GM12878 (cell line): ENCODE results near the gene SLC7A5. TPM values are rescaled to one million over a fixed set of nuclear protein-coding genes. Genes with fewer than 3 reads are reported as not detected.
"Not testable (repeated sequence)": the region's sequence is repeated elsewhere in the genome, so short reads cannot be mapped to it uniquely, and the experiment has no call there.

Source experiments
- ATAC-seq: fragments of 200-7000 bp; cut with Tn5 transposase; 3 replicates; pipeline ENCODE4 v1.9.1; 2020; ENCODE audit warnings: mild to moderate bottlenecking, moderate library complexity
- BruUV-seq: library from RNA; stranded (reverse); fragments of 400-500 nt; replicated peaks from 2 replicates; lab custom pipeline; 2021; lab: Mats Ljungman, UMichigan
- CTCF ChIA-PET: fragments of 300-600 bp; sonication (Branson Sonifier 250); formaldehyde crosslinking; extraction: SDS; loops from one replicate; lab custom pipeline; 2021; ENCODE audit warnings: inconsistent platforms; lab: Yijun Ruan, JAX
- POLR2A ChIA-PET: fragments of 350-600 bp; formaldehyde crosslinking; extraction: SDS; loops from one replicate; lab custom pipeline; 2021; ENCODE audit warnings: inconsistent platforms; lab: Charles Lee
- RAD21 ChIA-PET: fragments of 300-600 bp; sonication (Branson Sonifier 250); formaldehyde crosslinking; loops from one replicate; lab custom pipeline; 2023; ENCODE audit warnings: antibody characterized with exemption; ENCODE audit not compliant: unreplicated experiment; lab: Charles Lee
- SMC1A ChIA-PET: fragments of 300-600 bp; sonication (Branson Sonifier 250); formaldehyde crosslinking; loops from one replicate; lab custom pipeline; 2023; ENCODE audit not compliant: unreplicated experiment, uncharacterized antibody; lab: Charles Lee
- DNase-seq: peaks from one replicate; pipeline ENCODE4 v3.0.0-alpha.2; 2011; ENCODE audit warnings: low read depth, low spot score
- FAIRE-seq: peaks from 3 replicates; lab custom pipeline; 2011; peaks lifted over from hg19 to GRCh38; lab: Jason Lieb, UNC
- H2AFZ ChIP-seq: 2 replicates; pipeline ENCODE4 v1.6.0; 2011; ENCODE audit warnings: low read depth, low read length, control low read depth; ENCODE audit not compliant: control insufficient read depth
- H3K27ac ChIP-seq: 2 replicates; pipeline ENCODE4 v1.5.1; 2011; ENCODE audit warnings: control low read depth; ENCODE audit not compliant: control insufficient read depth, insufficient read depth
- H3K27me3 ChIP-seq, 2 experiments: replicated peaks in 1 of 2; 2 replicates each; pipeline versions ENCODE4 v1.6.0 to v1.6.1; 2011; ENCODE audit warnings: low read length in 1 of 2; ENCODE audit not compliant: control insufficient read depth in 2 of 2, insufficient read depth in 2 of 2
- H3K36me3 ChIP-seq, 2 experiments: 2 replicates each; pipeline ENCODE4 v1.5.1; 2011; ENCODE audit warnings: low read length in 1 of 2; ENCODE audit not compliant: control insufficient read depth in 2 of 2, insufficient read depth in 2 of 2
- H3K4me1 ChIP-seq: 2 replicates; pipeline ENCODE4 v1.6.1; 2011; ENCODE audit warnings: mild to moderate bottlenecking, low read length, moderate library complexity, mixed read lengths; ENCODE audit not compliant: control insufficient read depth, insufficient read depth
- H3K4me2 ChIP-seq: 2 replicates; pipeline ENCODE4 v1.6.0; 2011; ENCODE audit warnings: control low read depth; ENCODE audit not compliant: control insufficient read depth, insufficient read depth
- H3K4me3 ChIP-seq: fragments of 200-600 bp; sonication (generic); 2 replicates; pipeline ENCODE4 v1.5.1; 2016
- H3K79me2 ChIP-seq: 2 replicates; pipeline ENCODE4 v1.6.0; 2011; ENCODE audit warnings: low read length; ENCODE audit not compliant: control insufficient read depth, insufficient read depth
- H3K9ac ChIP-seq: 2 replicates; pipeline ENCODE4 v1.8.0; 2011; ENCODE audit warnings: low read length, control low read depth, mixed read lengths; ENCODE audit not compliant: control insufficient read depth, insufficient read depth
- H3K9me3 ChIP-seq: replicated peaks from 3 replicates; pipeline ENCODE4 v1.5.1; 2011; ENCODE audit warnings: mild to moderate bottlenecking, low read length; ENCODE audit not compliant: control insufficient read depth, insufficient read depth
- H4K20me1 ChIP-seq: 2 replicates; pipeline ENCODE4 v1.6.0; 2011; ENCODE audit not compliant: control insufficient read depth, insufficient read depth
- CREM ChIP-seq: IDR thresholded peaks from 2 replicates; pipeline ENCODE4 v1.6.1; 2014; ENCODE audit warnings: antibody characterized with exemption, low read depth
- EGR1 ChIP-seq, 2 experiments: IDR thresholded peaks; 1 replicate in 1 of 2; 2 replicates in 1 of 2; pipeline ENCODE4 v1.6.1; 2011 to 2012; ENCODE audit warnings: low read depth in 2 of 2, low read length in 2 of 2, borderline replicate concordance in 1 of 2, mild to moderate bottlenecking in 1 of 2, moderate library complexity in 1 of 2
- IKZF2 ChIP-seq, 2 experiments: fragments of 450-650 bp; IDR thresholded peaks; 2 replicates each; pipeline ENCODE4 v1.6.1; 2017; ENCODE audit warnings: mild to moderate bottlenecking in 2 of 2, moderate library complexity in 2 of 2
- MEF2A ChIP-seq: IDR thresholded peaks from 2 replicates; pipeline ENCODE4 v1.6.1; 2011; ENCODE audit warnings: low read depth, mild to moderate bottlenecking, low read length, moderate library complexity; ENCODE audit not compliant: insufficient read depth
- MTA3 ChIP-seq: IDR thresholded peaks from 2 replicates; pipeline ENCODE4 v1.6.1; 2012; ENCODE audit warnings: low read length, inconsistent platforms, borderline replicate concordance
- NFIC ChIP-seq: IDR thresholded peaks from 2 replicates; pipeline ENCODE4 v1.6.1; 2012; ENCODE audit warnings: low read depth, mild to moderate bottlenecking, inconsistent platforms, low read length, moderate library complexity
- NKRF ChIP-seq: fragments of 450-650 bp; conservative IDR thresholded peaks from 2 replicates; pipeline ENCODE4 v1.6.1; 2017; ENCODE audit warnings: mild to moderate bottlenecking, moderate library complexity
- RUNX3 ChIP-seq: IDR thresholded peaks from 2 replicates; pipeline ENCODE4 v1.6.1; 2012; ENCODE audit warnings: low read length, inconsistent platforms
- SIN3A ChIP-seq: IDR thresholded peaks from 2 replicates; pipeline ENCODE4 v1.6.1; 2012; ENCODE audit warnings: low read depth, low read length, improper control_type of control experiment
- WGBS: methylation state at CpG from one replicate; pipeline ENCODE4 v1.1.6; 2016; ENCODE audit warnings: low lambda C conversion rate; ENCODE audit not compliant: insufficient replicate concordance, insufficient coverage; ENCODE audit errors: missing lambda C conversion rate; 5-methylcytosine and 5-hydroxymethylcytosine counted together
- in situ Hi-C: fragments of 300-500 bp; cut with MboI; formaldehyde crosslinking; loops from 9 replicates; pipeline ENCODE4 v1.14.3; 2018; ENCODE audit warnings: mixed read lengths
- intact Hi-C: fragments of 100-400 bp; cut with micrococcal nuclease; formaldehyde crosslinking; loops from one replicate; pipeline ENCODE4 v1.14.2; 2022; ENCODE audit not compliant: unreplicated experiment
- polyA plus RNA-seq, 11 experiments: library from polyadenylated mRNA; depleted of rRNA in 4 of 11; unstranded in 6 of 11; stranded (reverse) in 5 of 11; fragments of >200 nt; fragmentation: Nextera tagmentation in 4 of 11; fragmentation: Illumina TruSeq in 1 of 11; extraction: Ambion mirVana in 4 of 11; extraction: Trizol in 1 of 11; gene quantifications; 1 replicate in 1 of 11; 2 replicates in 10 of 11; pipeline versions ENCODE4 v1.2.1 to v1.2.3, GENCODE V29; 2011 to 2016; ENCODE audit warnings: inconsistent platforms in 2 of 11, missing spikeins in 2 of 11, low read depth in 1 of 11
- total RNA-seq, 4 experiments: library from RNA; depleted of rRNA in 3 of 4; stranded (reverse); fragments of >200 nt in 3 of 4; fragmentation: Illumina TruSeq in 1 of 4; extraction: Trizol in 1 of 4; gene quantifications; 2 replicates each; pipeline versions ENCODE4 v1.2.1 to v1.2.3, GENCODE V29; 2013 to 2021

The SLC7A5 gene
- total and polyA plus RNA-seq, 10 of the 15 experiments (the other 5 are each of a cell fraction or from before 2014, with no cell fraction given) = 2.3 to 101 (median 35.8) TPM

- peak; percentile 96 for TF ChIP-seq NKRF
- TF ChIP-seq MEF2A = 0 out of 2 replicates have a peak, but pooled peaks have one; percentile 25
- TF ChIP-seq CREM = peak; percentile 30; the same call in 1 of the 2 replicates
- TF ChIP-seq SIN3A = 0 out of 2 replicates have a peak, but pooled peaks have one; percentile 49
- TF ChIP-seq NFIC = peak; percentile 37; the same call in 1 of the 2 replicates
- TF ChIP-seq, all 136 proteins: peak for 16; not testable (repeated sequence) for 120
Measured at GRCh38 chr16:87868254-87869029, 865 bp downstream of the SLC7A5 start (continued).

DNA sequence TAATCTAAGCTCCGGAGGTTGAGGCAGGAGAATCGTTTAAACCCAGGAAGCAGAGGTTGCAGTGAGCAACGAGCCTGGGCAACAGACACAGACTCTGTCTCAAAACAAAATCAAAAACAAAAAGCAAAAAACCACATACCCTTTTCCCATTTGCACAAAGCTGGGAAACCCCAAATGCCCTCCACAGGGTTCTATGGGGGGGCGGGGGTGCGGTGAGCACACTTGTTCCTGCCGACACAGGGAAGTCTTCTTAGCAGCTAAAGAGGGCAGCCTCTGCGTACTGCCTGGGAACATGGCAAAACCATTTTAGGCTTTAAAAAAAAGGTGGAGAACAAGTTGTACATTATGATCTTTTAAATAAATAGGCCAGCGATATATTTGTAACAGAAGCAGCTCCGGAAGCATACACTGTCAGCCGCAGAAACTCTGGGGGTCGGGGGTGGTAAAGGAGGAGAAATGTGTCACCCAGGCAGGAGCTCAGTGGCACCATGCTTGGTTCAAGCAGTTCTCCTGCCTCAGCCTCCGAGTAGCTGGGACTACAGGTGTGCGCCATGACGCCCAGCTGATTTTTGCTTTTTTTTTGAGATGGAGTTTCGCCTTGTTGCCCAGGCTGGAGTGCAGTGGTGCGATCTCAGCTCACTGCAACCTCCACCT lies 3.3 kb downstream of the SLC7A5 start:
- peaks cover 18% of the 10 kb centered on the region for H3K4me1 ChIP-seq
- H4K20me1 ChIP-seq = not testable (repeated sequence)
- TF ChIP-seq EGR1 (IDR thresholded peaks at IDR 0.05; ENCODE audit: borderline replicate concordance in 1 of 2, low read depth in 2 of 2, low read length in 2 of 2) (0 out of 3 replicates have a peak, but pooled peaks of 1 of the 2 experiments have one; percentile 16), MTA3 (peak; percentile 30; the same call in 1 of the 2 replicates), RUNX3 (peak; percentile 73), IKZF2 (IDR thresholded peaks at IDR 0.05) (peak; percentile 21; a peak in 2 of 4 replicates), NFIC (peak; percentile 20; the same call in 1 of the 2 replicates)
- TF ChIP-seq, all 136 proteins: peak for 5; not testable (repeated sequence) for 131
- H3K4me3 ChIP-seq = peak overlapping the region; percentile 82
- H3K9ac ChIP-seq = peak overlapping the region; percentile 40; the same call in 1 of the 2 replicates
- WGBS = 2% methylated on average over 16 of the region's 16 CpGs
- H3K9me3 ChIP-seq, H3K36me3 ChIP-seq, H3K27me3 ChIP-seq, FAIRE-seq, BruUV-seq: not testable (repeated sequence)
- ATAC-seq = peak; percentile 7
- intact Hi-C loops (loop anchor here (1.0 kb wide), 1 partner anchor 56 kb away; no protein-coding TSS in a partner anchor), in situ Hi-C loops (loop anchor here (10.0 kb wide), 1 partner anchor 481 kb away; the partner anchor contains the start of gene FBXO31)
- H2AFZ ChIP-seq = 0 out of 2 replicates have a peak overlapping the region, but pooled peaks have one; percentile 23
- DNase-seq = peak; percentile 46
- RAD21 ChIA-PET = interaction anchor here (0.9 to 12.9 kb wide), 8 partner anchors 11 to 86 kb away, joined by 3 to 406 read pairs (median 6); no protein-coding TSS in a partner anchor
- peak overlapping the region; percentile 61 for H3K27ac ChIP-seq
- CTCF ChIA-PET = interaction anchor here (1.2 to 17.0 kb wide), 10 partner anchors 10 to 100 kb away, joined by 3 to 553 read pairs (median 4); partner anchors contain the start of gene KLHDC4
- peaks cover 71% of the 10 kb centered on the region for H3K79me2 ChIP-seq
- H3K4me2 ChIP-seq = peak overlapping the region; percentile 69
- SMC1A ChIA-PET = interaction anchor here (0.8 to 13.0 kb wide), 6 partner anchors 10 to 86 kb away, joined by 3 to 301 read pairs (median 9); no protein-coding TSS in a partner anchor
- POLR2A ChIA-PET = interaction anchor here (0.8 to 6.1 kb wide), 6 partner anchors 9 to 86 kb away, joined by 3 to 48 read pairs (median 4); partner anchors contain the start of gene BANP
